ENCODE data around the gene SLC38A11.
"Not testable (repeated sequence)": the region's sequence is repeated elsewhere in the genome, so short reads cannot be mapped to it uniquely, and the experiment has no call there.

SLC38A11 gene

GRCh38 chr2:164877927-164878326 is 77.4 kb downstream of the SLC38A11 start:
- no peak for DNase-seq (ENCODE audit: low spot score)

GRCh38 chr2:164877169-164877568 is 78.2 kb downstream of the SLC38A11 start:
- DNase-seq (ENCODE audit: low spot score) = no peak

- no peak for DNase-seq (ENCODE audit: low spot score)
Observed at GRCh38 chr2:164875334-164876205, 79.8 kb downstream of the SLC38A11 start.

- no peak for DNase-seq (ENCODE audit: low spot score)
Observed at GRCh38 chr2:164873210-164873908, 82.0 kb downstream of the SLC38A11 start.

- DNase-seq (ENCODE audit: low spot score) = no peak
Observed at GRCh38 chr2:164871404-164871803, 83.9 kb downstream of the SLC38A11 start.

GRCh38 chr2:164869420-164869772 is 85.9 kb downstream of the SLC38A11 start:
- DNase-seq (ENCODE audit: low spot score) = no peak

GRCh38 chr2:164868563-164869419 is 86.5 kb downstream of the SLC38A11 start:
- no peak for DNase-seq (ENCODE audit: low spot score)

- DNase-seq (ENCODE audit: low spot score) = no peak
Observed at GRCh38 chr2:164867779-164868397, 87.4 kb downstream of the SLC38A11 start.

GRCh38 chr2:164866381-164866780 is 88.9 kb downstream of the SLC38A11 start:
- DNase-seq (ENCODE audit: low spot score) = not testable (repeated sequence)

GRCh38 chr2:164860694-164861042 is 94.7 kb downstream of the SLC38A11 start:
- no peak for DNase-seq (ENCODE audit: low spot score)

GRCh38 chr2:164859906-164860693 is 95.2 kb downstream of the SLC38A11 start:
- not testable (repeated sequence) for DNase-seq (ENCODE audit: low spot score)

- DNase-seq (ENCODE audit: low spot score) = no peak
Observed at GRCh38 chr2:164859251-164859818, 96.0 kb downstream of the SLC38A11 start.

- DNase-seq (ENCODE audit: low spot score) = no peak
Observed at GRCh38 chr2:164852086-164852485, 103.2 kb downstream of the SLC38A11 start.

- DNase-seq (ENCODE audit: low spot score) = no peak
Observed at GRCh38 chr2:164850235-164850634, 105.1 kb downstream of the SLC38A11 start.

GRCh38 chr2:164849506-164849905 is 105.8 kb downstream of the SLC38A11 start:
- DNase-seq (ENCODE audit: low spot score) = no peak

GRCh38 chr2:164847981-164848741 is 107.2 kb downstream of the SLC38A11 start:
- DNase-seq (ENCODE audit: low spot score) = no peak

- no peak for DNase-seq (ENCODE audit: low spot score)
Observed at GRCh38 chr2:164847291-164847690, 108.0 kb downstream of the SLC38A11 start.

- DNase-seq (ENCODE audit: low spot score) = no peak
Observed at GRCh38 chr2:164846276-164846675, 109.0 kb downstream of the SLC38A11 start.

Data from GM03348 (cell line).